ENCODE data around the gene ZNF22.

The ZNF22 gene

GRCh38 chr10:44977287-44978212 is 23.2 kb upstream of the ZNF22 start:
- no peak for DNase-seq (ENCODE audit: low read depth in 3 of 3)

- DNase-seq (ENCODE audit: low read depth in 3 of 3) = no peak
Measured at GRCh38 chr10:44978213-44978569, 22.5 kb upstream of the ZNF22 start.

GRCh38 chr10:44978570-44979280 is 22.0 kb upstream of the ZNF22 start, which contains the start of gene DEPP1:
Gene DEPP1, minus strand, starts transcription at chr10:44978809. Its CDS starts 779 bp downstream, at chr10:44978030.
- DNase-seq (ENCODE audit: low read depth in 3 of 3) = no peak

- no peak for DNase-seq (ENCODE audit: low read depth in 3 of 3)
Measured at GRCh38 chr10:44979281-44980191, 21.2 kb upstream of the ZNF22 start.

GRCh38 chr10:44980309-44981171 is 20.2 kb upstream of the ZNF22 start:
- DNase-seq (ENCODE audit: low read depth in 3 of 3) = no peak

- DNase-seq (ENCODE audit: low read depth in 3 of 3) = no peak
Measured at GRCh38 chr10:44981172-44982113, 19.3 kb upstream of the ZNF22 start.

GRCh38 chr10:44982114-44982460 is 18.6 kb upstream of the ZNF22 start:
- no peak for DNase-seq (ENCODE audit: low read depth in 3 of 3)

- no peak for DNase-seq (ENCODE audit: low read depth in 3 of 3)
Measured at GRCh38 chr10:44982496-44982895, 18.2 kb upstream of the ZNF22 start.

GRCh38 chr10:44983066-44983894 is 17.4 kb upstream of the ZNF22 start:
- no peak for DNase-seq (ENCODE audit: low read depth in 3 of 3)

GRCh38 chr10:44983895-44984278 is 16.8 kb upstream of the ZNF22 start:
- DNase-seq (ENCODE audit: low read depth in 3 of 3) = no peak

- no peak for DNase-seq (ENCODE audit: low read depth in 3 of 3)
Measured at GRCh38 chr10:44984671-44985101, 16.0 kb upstream of the ZNF22 start.

- DNase-seq (ENCODE audit: low read depth in 3 of 3) = no peak
Measured at GRCh38 chr10:44985175-44985681, 15.5 kb upstream of the ZNF22 start.

GRCh38 chr10:44986179-44986578 is 14.5 kb upstream of the ZNF22 start:
- DNase-seq (ENCODE audit: low read depth in 3 of 3) = no peak

GRCh38 chr10:44986670-44987069 is 14.1 kb upstream of the ZNF22 start:
- no peak for DNase-seq (ENCODE audit: low read depth in 3 of 3)

- DNase-seq (ENCODE audit: low read depth in 3 of 3) = no peak
Measured at GRCh38 chr10:44988957-44989585, 11.7 kb upstream of the ZNF22 start.

GRCh38 chr10:44989597-44990301 is 11.0 kb upstream of the ZNF22 start:
- no peak for DNase-seq (ENCODE audit: low read depth in 3 of 3)

GRCh38 chr10:44990302-44990655 is 10.4 kb upstream of the ZNF22 start:
- no peak for DNase-seq (ENCODE audit: low read depth in 3 of 3)

- no peak for DNase-seq (ENCODE audit: low read depth in 3 of 3)
Measured at GRCh38 chr10:44990965-44991364, 9.8 kb upstream of the ZNF22 start.
